Activated effector memory CD4-positive, alpha-beta T cell treated with Interleukin-2 at 50 U/mL for 16 hours (primary cell): ENCODE data around the gene RESP18.
"Not testable (repeated sequence)": the region's sequence is repeated elsewhere in the genome, so short reads cannot be mapped to it uniquely, and the experiment has no call there.

ENCODE experiments used
- DNase-seq: peaks from one replicate; pipeline ENCODE4 v3.0.0-alpha.2; 2020

The RESP18 gene

GRCh38 chr2:219325136-219325535 lies 7.4 kb downstream of the RESP18 start:
- no peak for DNase-seq

GRCh38 chr2:219323434-219323833 lies 9.1 kb downstream of the RESP18 start:
- DNase-seq, result no peak

- no peak for DNase-seq
These were observed 17.6 kb downstream of the RESP18 start for GRCh38 chr2:219314804-219315468.

GRCh38 chr2:219312683-219313263 lies 19.8 kb downstream of the RESP18 start:
- not testable (repeated sequence) for DNase-seq

- no peak for DNase-seq
These were observed 23.3 kb downstream of the RESP18 start, which contains the start of gene PTPRN for GRCh38 chr2:219309278-219309677. Gene PTPRN, minus strand, starts transcription at chr2:219309401. Its CDS starts 69 bp downstream, at chr2:219309332.

- DNase-seq, result peak; percentile 46
These were observed 24.1 kb downstream of the RESP18 start for GRCh38 chr2:219308142-219309101.

- no peak for DNase-seq
These were observed 26.5 kb downstream of the RESP18 start for GRCh38 chr2:219306047-219306446.

- no peak for DNase-seq
These were observed 28.3 kb downstream of the RESP18 start for GRCh38 chr2:219304223-219304622.

- no peak for DNase-seq
These were observed 30.1 kb downstream of the RESP18 start for GRCh38 chr2:219302412-219302968.

- DNase-seq, result no peak
These were observed 32.5 kb downstream of the RESP18 start for GRCh38 chr2:219300022-219300421.

- no peak for DNase-seq
These were observed 33.2 kb downstream of the RESP18 start for GRCh38 chr2:219299372-219299760.

- peak; percentile 80 for DNase-seq
These were observed 33.7 kb downstream of the RESP18 start for GRCh38 chr2:219298759-219299371.

GRCh38 chr2:219297766-219298456 lies 34.6 kb downstream of the RESP18 start:
- no peak for DNase-seq

- no peak for DNase-seq
These were observed 35.7 kb downstream of the RESP18 start for GRCh38 chr2:219296631-219297391.

GRCh38 chr2:219296142-219296541 lies 36.4 kb downstream of the RESP18 start:
- no peak for DNase-seq

GRCh38 chr2:219294356-219295351 lies 37.9 kb downstream of the RESP18 start:
- DNase-seq, result peak; percentile 86

- DNase-seq, result no peak
These were observed 38.8 kb downstream of the RESP18 start for GRCh38 chr2:219293736-219294231.

GRCh38 chr2:219292616-219293015 lies 39.9 kb downstream of the RESP18 start:
- DNase-seq, result no peak

- no peak for DNase-seq
These were observed 40.5 kb downstream of the RESP18 start for GRCh38 chr2:219291910-219292490.
